Liver (tissue), 9 donors: ENCODE data around the gene DIAPH2. TPM values are rescaled to one million over a fixed set of nuclear protein-coding genes. Genes with fewer than 3 reads are reported as not detected.

Experiments
- DNase-seq: peaks from one replicate; pipeline ENCODE4 v3.0.0-alpha.2; 2017; ENCODE audit warnings: low spot score
- H3K27ac ChIP-seq, 2 donors: one replicate each; pipeline ENCODE4 v1.7.0; 2013; ENCODE audit warnings: inconsistent platforms in 2 of 2, low read length in 2 of 2, control low read depth in 1 of 2, low read depth in 1 of 2, mild to moderate bottlenecking in 1 of 2
- H3K27me3 ChIP-seq, 4 donors: one replicate each; pipeline versions ENCODE4 v1.6.1 to v1.7.0; 2013; ENCODE audit warnings: low read length in 3 of 4, inconsistent platforms in 1 of 4, mild to moderate bottlenecking in 1 of 4, moderate library complexity in 1 of 4; ENCODE audit not compliant: control insufficient read depth in 4 of 4, insufficient read depth in 4 of 4
- H3K36me3 ChIP-seq, 4 donors: one replicate each; pipeline versions ENCODE4 v1.6.1 to v1.7.0; 2013; ENCODE audit warnings: low read length in 3 of 4, mild to moderate bottlenecking in 3 of 4, low read depth in 1 of 4, moderate library complexity in 1 of 4; ENCODE audit not compliant: control insufficient read depth in 4 of 4, insufficient read depth in 3 of 4
- H3K4me1 ChIP-seq, 4 donors: one replicate each; pipeline versions ENCODE4 v1.6.1 to v1.7.0; 2013; ENCODE audit warnings: low read length in 3 of 4, mild to moderate bottlenecking in 3 of 4, moderate library complexity in 1 of 4; ENCODE audit not compliant: control insufficient read depth in 4 of 4, insufficient read depth in 4 of 4
- H3K4me3 ChIP-seq, 3 donors: one replicate each; pipeline versions ENCODE4 v1.6.1 to v1.7.0; 2013; ENCODE audit warnings: low read length in 3 of 3, control low read depth in 1 of 3, low read depth in 1 of 3, mild to moderate bottlenecking in 1 of 3
- H3K9ac ChIP-seq, 2 donors: one replicate each; pipeline ENCODE4 v1.7.0; 2013; ENCODE audit warnings: low read length in 2 of 2, mild to moderate bottlenecking in 2 of 2, moderate library complexity in 2 of 2, control low read depth in 1 of 2, low read depth in 1 of 2
- H3K9me3 ChIP-seq, 4 donors: one replicate each; pipeline versions ENCODE4 v1.6.1 to v1.7.0; 2013; ENCODE audit warnings: low read length in 3 of 4; ENCODE audit not compliant: control insufficient read depth in 4 of 4
- ATF3 ChIP-seq: IDR thresholded peaks from 2 replicates; pipeline ENCODE4 v1.6.1; 2016; ENCODE audit warnings: antibody characterized with exemption
- EGR1 ChIP-seq, 2 donors: IDR thresholded peaks; 2 replicates each; pipeline ENCODE4 v1.6.1; 2016 to 2018; ENCODE audit warnings: antibody characterized with exemption in 2 of 2, low read depth in 2 of 2
- FOXA1 ChIP-seq: IDR thresholded peaks from 2 replicates; pipeline ENCODE4 v1.6.1; 2016; ENCODE audit warnings: antibody characterized with exemption
- FOXA2 ChIP-seq: IDR thresholded peaks from 2 replicates; pipeline ENCODE4 v1.6.1; 2016; ENCODE audit warnings: antibody characterized with exemption
- GABPA ChIP-seq, 2 donors: IDR thresholded peaks in 1 of 2; conservative IDR thresholded peaks in 1 of 2; 2 replicates each; pipeline ENCODE4 v1.6.1; 2016; ENCODE audit warnings: antibody characterized with exemption in 2 of 2, mild to moderate bottlenecking in 1 of 2, moderate library complexity in 1 of 2
- HNF4A ChIP-seq, 2 donors: conservative IDR thresholded peaks; 2 replicates each; pipeline ENCODE4 v1.6.1; 2016; ENCODE audit warnings: antibody characterized with exemption in 2 of 2, mild to moderate bottlenecking in 2 of 2
- HNF4G ChIP-seq: IDR thresholded peaks from 2 replicates; pipeline ENCODE4 v1.6.1; 2016; ENCODE audit warnings: antibody characterized with exemption
- JUND ChIP-seq, 2 donors: IDR thresholded peaks; 2 replicates each; pipeline ENCODE4 v1.6.1; 2016; ENCODE audit warnings: antibody characterized with exemption in 2 of 2
- NR2F2 ChIP-seq: IDR thresholded peaks from 2 replicates; pipeline ENCODE4 v1.6.1; 2016; ENCODE audit warnings: antibody characterized with exemption
- RAD21 ChIP-seq, 2 donors: IDR thresholded peaks; 2 replicates each; pipeline ENCODE4 v1.6.1; 2016; ENCODE audit warnings: antibody characterized with exemption in 2 of 2, mild to moderate bottlenecking in 2 of 2
- REST ChIP-seq: IDR thresholded peaks from 2 replicates; pipeline ENCODE4 v1.6.1; 2016; ENCODE audit warnings: antibody characterized with exemption, mild to moderate bottlenecking
- RXRA ChIP-seq, 2 donors: IDR thresholded peaks; 2 replicates each; pipeline ENCODE4 v1.6.1; 2017 to 2018; ENCODE audit warnings: antibody characterized with exemption in 2 of 2, mild to moderate bottlenecking in 1 of 2
- SP1 ChIP-seq: IDR thresholded peaks from 2 replicates; pipeline ENCODE4 v1.6.1; 2018; ENCODE audit warnings: antibody characterized with exemption, mild to moderate bottlenecking
- TAF1 ChIP-seq: conservative IDR thresholded peaks from 2 replicates; pipeline ENCODE4 v1.6.1; 2016; ENCODE audit warnings: antibody characterized with exemption, mild to moderate bottlenecking
- YY1 ChIP-seq: IDR thresholded peaks from 2 replicates; pipeline ENCODE4 v1.6.1; 2016; ENCODE audit warnings: antibody characterized with exemption, mild to moderate bottlenecking
- ZBTB33 ChIP-seq: IDR thresholded peaks from 2 replicates; pipeline ENCODE4 v1.6.1; 2016; ENCODE audit warnings: antibody characterized with exemption
- WGBS: extraction: QIAGEN DNeasy Blood & Tissue Kit; methylation state at CpG from one replicate; pipeline ENCODE4 v1.1.7; 2013; 5-methylcytosine and 5-hydroxymethylcytosine counted together
- polyA plus RNA-seq, 2 donors: library from polyadenylated mRNA; stranded (reverse) in 1 of 2; unstranded in 1 of 2; fragments of 200-250 nt in 1 of 2; fragments of >200 nt in 1 of 2; fragmentation: Nextera tagmentation in 1 of 2; extraction: Ambion mirVana in 1 of 2; gene quantifications; one replicate each; pipeline versions ENCODE4 v1.2.1 to v1.2.3, GENCODE V29; 2013 to 2015
- total RNA-seq, 2 donors: library from RNA; depleted of rRNA; stranded (reverse); fragments of >200 nt; gene quantifications; one replicate each; pipeline ENCODE4 v1.2.3, GENCODE V29; 2014
- TF ChIP-seq, protein P1 (sequence below): IDR thresholded peaks from 2 replicates; pipeline ENCODE4 v1.6.1; 2016; ENCODE audit warnings: antibody characterized with exemption
- TF ChIP-seq, protein P2 (sequence below): fragments of 150-350 bp; IDR thresholded peaks from 2 replicates; pipeline ENCODE4 v1.5.1; 2017; ENCODE audit warnings: improper control_type of control experiment, low read depth, low read length; ENCODE audit not compliant: missing input control
- donor health status: healthy.
- donor health status: healthy.
- donor health status: healthy.
- donor health status: healthy.
- donor health status: healthy.

DIAPH2 gene
- total and polyA plus RNA-seq, 4 donors, result 2.7 to 16.6 (median 5.3) TPM

- Histone ChIP-seq H3K4me3 (no peak overlapping the region), H3K9ac (no peak overlapping the region), H3K36me3 (peaks cover 0 to 3% (median 0%) of the 10 kb centered on the region in 4 donors), H3K4me1 (no peaks in the 10 kb centered on the region), H3K27ac (no peak overlapping the region), H3K27me3 (no peaks in the 10 kb centered on the region), H3K9me3 (no peaks in the 10 kb centered on the region)
- WGBS, result 94% methylated on average over 3 of the region's 3 CpGs
- no peak for DNase-seq
- no peak for TF ChIP-seq SP1
- TF ChIP-seq HNF4G, result no peak
- no peak for TF ChIP-seq REST
- TF ChIP-seq FOXA2, result no peak
- no peak for TF ChIP-seq GABPA (IDR thresholded peaks at IDR 0.05 in 1 of 2, conservative IDR thresholded peaks at IDR 0.05 in 1 of 2)
- TF ChIP-seq ZBTB33, result no peak
- no peak for TF ChIP-seq TAF1
- no peak for TF ChIP-seq HNF4A (conservative IDR thresholded peaks at IDR 0.05)
- no peak for TF ChIP-seq FOXA1
- TF ChIP-seq, protein P1, sequence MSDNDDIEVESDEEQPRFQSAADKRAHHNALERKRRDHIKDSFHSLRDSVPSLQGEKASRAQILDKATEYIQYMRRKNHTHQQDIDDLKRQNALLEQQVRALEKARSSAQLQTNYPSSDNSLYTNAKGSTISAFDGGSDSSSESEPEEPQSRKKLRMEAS, result no peak
- no peak for TF ChIP-seq ATF3
- TF ChIP-seq EGR1 (IDR thresholded peaks at IDR 0.05; ENCODE audit: low read depth in 2 of 2), result no peak
- TF ChIP-seq NR2F2, result no peak
- TF ChIP-seq JUND (IDR thresholded peaks at IDR 0.05), result no peak
- TF ChIP-seq RAD21 (IDR thresholded peaks at IDR 0.05), result no peak
- TF ChIP-seq RXRA (IDR thresholded peaks at IDR 0.05), result no peak
- TF ChIP-seq, protein P2, sequence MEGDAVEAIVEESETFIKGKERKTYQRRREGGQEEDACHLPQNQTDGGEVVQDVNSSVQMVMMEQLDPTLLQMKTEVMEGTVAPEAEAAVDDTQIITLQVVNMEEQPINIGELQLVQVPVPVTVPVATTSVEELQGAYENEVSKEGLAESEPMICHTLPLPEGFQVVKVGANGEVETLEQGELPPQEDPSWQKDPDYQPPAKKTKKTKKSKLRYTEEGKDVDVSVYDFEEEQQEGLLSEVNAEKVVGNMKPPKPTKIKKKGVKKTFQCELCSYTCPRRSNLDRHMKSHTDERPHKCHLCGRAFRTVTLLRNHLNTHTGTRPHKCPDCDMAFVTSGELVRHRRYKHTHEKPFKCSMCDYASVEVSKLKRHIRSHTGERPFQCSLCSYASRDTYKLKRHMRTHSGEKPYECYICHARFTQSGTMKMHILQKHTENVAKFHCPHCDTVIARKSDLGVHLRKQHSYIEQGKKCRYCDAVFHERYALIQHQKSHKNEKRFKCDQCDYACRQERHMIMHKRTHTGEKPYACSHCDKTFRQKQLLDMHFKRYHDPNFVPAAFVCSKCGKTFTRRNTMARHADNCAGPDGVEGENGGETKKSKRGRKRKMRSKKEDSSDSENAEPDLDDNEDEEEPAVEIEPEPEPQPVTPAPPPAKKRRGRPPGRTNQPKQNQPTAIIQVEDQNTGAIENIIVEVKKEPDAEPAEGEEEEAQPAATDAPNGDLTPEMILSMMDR, result no peak
- no peak for TF ChIP-seq YY1
Measured at GRCh38 chrX:96924581-96924980, 239.9 kb downstream of the DIAPH2 start.
